ENCODE measurements around the gene SMYD3.
A peak's percentile ranks its signal among the peaks of the same experiment; 100 is the strongest.
"Not testable (repeated sequence)": the region's sequence is repeated elsewhere in the genome, so short reads cannot be mapped to it uniquely, and the experiment has no call there.

Gene SMYD3

GRCh38 chr1:245969283-245969682 is 537.8 kb downstream of the SMYD3 start:
- DNase-seq: no peak

GRCh38 chr1:245968775-245969174 is 538.3 kb downstream of the SMYD3 start:
- no peak for DNase-seq

GRCh38 chr1:245965398-245965797 is 541.7 kb downstream of the SMYD3 start:
- DNase-seq: no peak

GRCh38 chr1:245963649-245964048 is 543.4 kb downstream of the SMYD3 start:
- DNase-seq: no peak

GRCh38 chr1:245962453-245962852 is 544.6 kb downstream of the SMYD3 start:
- DNase-seq: no peak

GRCh38 chr1:245961137-245961540 is 545.9 kb downstream of the SMYD3 start:
- DNase-seq: no peak

- no peak for DNase-seq
These were observed 546.9 kb downstream of the SMYD3 start for GRCh38 chr1:245960171-245960570.

GRCh38 chr1:245958016-245958415 is 549.1 kb downstream of the SMYD3 start:
- no peak for DNase-seq

- no peak for DNase-seq
These were observed 549.7 kb downstream of the SMYD3 start for GRCh38 chr1:245957427-245957826.

- DNase-seq: peak; percentile 81
These were observed 550.9 kb downstream of the SMYD3 start for GRCh38 chr1:245956225-245956624.

GRCh38 chr1:245953876-245954660 is 553.0 kb downstream of the SMYD3 start:
- DNase-seq: peak; percentile 45

- DNase-seq: no peak
These were observed 554.6 kb downstream of the SMYD3 start for GRCh38 chr1:245952383-245953026.

GRCh38 chr1:245948786-245949185 is 558.3 kb downstream of the SMYD3 start:
- no peak for DNase-seq

- no peak for DNase-seq
These were observed 560.2 kb downstream of the SMYD3 start for GRCh38 chr1:245946905-245947304.

GRCh38 chr1:245945136-245945535 is 561.9 kb downstream of the SMYD3 start:
- not testable (repeated sequence) for DNase-seq

GRCh38 chr1:245942856-245943255 is 564.2 kb downstream of the SMYD3 start:
- peak; percentile 35 for DNase-seq

GRCh38 chr1:245941771-245942170 is 565.3 kb downstream of the SMYD3 start:
- DNase-seq: not testable (repeated sequence)

GRCh38 chr1:245939756-245940345 is 567.2 kb downstream of the SMYD3 start:
- DNase-seq: no peak

- DNase-seq: no peak
These were observed 569.0 kb downstream of the SMYD3 start for GRCh38 chr1:245938046-245938435.

GRCh38 chr1:245937316-245938045 is 569.6 kb downstream of the SMYD3 start:
- DNase-seq: no peak

- no peak for DNase-seq
These were observed 572.7 kb downstream of the SMYD3 start for GRCh38 chr1:245934409-245934808.

- no peak for DNase-seq
These were observed 573.5 kb downstream of the SMYD3 start for GRCh38 chr1:245933431-245934045.
